HepG2 (cell line): Measurements from ENCODE around the gene MIOS.

ENCODE experiments used
- GTF2F1 ChIP-seq: fragments of 150-350 bp; IDR thresholded peaks from 2 replicates; pipeline ENCODE4 v1.6.1; 2014; ENCODE audit warnings: low read length
- TCF7 ChIP-seq: sonication (generic); IDR thresholded peaks from 2 replicates; pipeline ENCODE4 v1.6.1; 2016; ENCODE audit warnings: antibody characterized with exemption, low read depth

DNA sequence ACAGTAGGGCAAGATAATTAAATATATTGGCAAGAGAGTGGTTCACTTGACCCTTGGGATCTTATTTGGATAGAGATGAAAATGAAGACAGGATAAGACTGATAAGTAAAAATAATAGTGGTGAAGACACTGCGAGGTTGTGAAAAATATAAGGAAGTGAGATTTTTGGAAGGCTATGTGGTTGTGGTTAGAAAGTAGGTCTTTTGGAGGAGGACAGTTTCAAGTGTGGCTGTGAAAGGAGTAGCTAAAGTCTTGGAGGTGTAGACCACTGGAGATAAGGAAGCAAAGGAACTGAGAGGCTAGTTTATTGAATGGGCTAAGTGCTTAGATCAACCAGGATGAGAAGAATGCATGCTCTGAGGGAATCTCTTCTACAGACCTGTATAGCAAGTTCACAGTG is 11.2 kb downstream of the MIOS start:
- TF ChIP-seq TCF7 (no peak), GTF2F1 (no peak)
